ENCODE measurements around the gene ITPKB. TPM values are rescaled to one million over a fixed set of nuclear protein-coding genes. Genes with fewer than 3 reads are reported as not detected.

The ITPKB gene
- total RNA-seq, 1 experiment from 2014 or later = 4.4 TPM

GRCh38 chr1:226710501-226710900 is 28.6 kb downstream of the ITPKB start:
- H3K36me3 Mint-ChIP-seq (ENCODE audit: insufficient read depth, unreplicated experiment) = no peaks in the 10 kb centered on the region
- DNase-seq = no peak
- CTCF ChIA-PET = no interaction called here
- Histone ChIP-seq H3K27me3 (replicated peaks; ENCODE audit: control insufficient read depth, insufficient read depth, low read length) (no peaks in the 10 kb centered on the region), H3K4me1 (no peaks in the 10 kb centered on the region), H3K36me3 (ENCODE audit: control insufficient read depth, insufficient read depth, low read length) (no peaks in the 10 kb centered on the region), H3K9me3 (no peaks in the 10 kb centered on the region), H3K4me3 (ENCODE audit: low read depth, low read length) (no peak overlapping the region)
- intact Hi-C loops (cut with micrococcal nuclease; ENCODE audit: unreplicated experiment) = no loop called here
- no peak overlapping the region for H3K4me3 Mint-ChIP-seq (ENCODE audit: unreplicated experiment)
- no peaks in the 10 kb centered on the region for H3K9me3 Mint-ChIP-seq (ENCODE audit: unreplicated experiment)
- no peaks in the 10 kb centered on the region for H3K27me3 Mint-ChIP-seq (ENCODE audit: insufficient read depth, unreplicated experiment)
- POLR2A ChIA-PET = no interaction called here
- H3K4me1 Mint-ChIP-seq (ENCODE audit: low read depth, unreplicated experiment) = no peaks in the 10 kb centered on the region
- no peak overlapping the region for H3K27ac Mint-ChIP-seq (ENCODE audit: unreplicated experiment)
- TF ChIP-seq, protein P1, sequence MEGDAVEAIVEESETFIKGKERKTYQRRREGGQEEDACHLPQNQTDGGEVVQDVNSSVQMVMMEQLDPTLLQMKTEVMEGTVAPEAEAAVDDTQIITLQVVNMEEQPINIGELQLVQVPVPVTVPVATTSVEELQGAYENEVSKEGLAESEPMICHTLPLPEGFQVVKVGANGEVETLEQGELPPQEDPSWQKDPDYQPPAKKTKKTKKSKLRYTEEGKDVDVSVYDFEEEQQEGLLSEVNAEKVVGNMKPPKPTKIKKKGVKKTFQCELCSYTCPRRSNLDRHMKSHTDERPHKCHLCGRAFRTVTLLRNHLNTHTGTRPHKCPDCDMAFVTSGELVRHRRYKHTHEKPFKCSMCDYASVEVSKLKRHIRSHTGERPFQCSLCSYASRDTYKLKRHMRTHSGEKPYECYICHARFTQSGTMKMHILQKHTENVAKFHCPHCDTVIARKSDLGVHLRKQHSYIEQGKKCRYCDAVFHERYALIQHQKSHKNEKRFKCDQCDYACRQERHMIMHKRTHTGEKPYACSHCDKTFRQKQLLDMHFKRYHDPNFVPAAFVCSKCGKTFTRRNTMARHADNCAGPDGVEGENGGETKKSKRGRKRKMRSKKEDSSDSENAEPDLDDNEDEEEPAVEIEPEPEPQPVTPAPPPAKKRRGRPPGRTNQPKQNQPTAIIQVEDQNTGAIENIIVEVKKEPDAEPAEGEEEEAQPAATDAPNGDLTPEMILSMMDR (IDR thresholded peaks at IDR 0.05; ENCODE audit: insufficient read depth in 1 of 2, low read depth in 1 of 2, low read length in 1 of 2, severe bottlenecking in 1 of 2, unreplicated experiment in 1 of 2) = no peak
- BruUV-seq (replicated peaks) = no TSS peak

DNA sequence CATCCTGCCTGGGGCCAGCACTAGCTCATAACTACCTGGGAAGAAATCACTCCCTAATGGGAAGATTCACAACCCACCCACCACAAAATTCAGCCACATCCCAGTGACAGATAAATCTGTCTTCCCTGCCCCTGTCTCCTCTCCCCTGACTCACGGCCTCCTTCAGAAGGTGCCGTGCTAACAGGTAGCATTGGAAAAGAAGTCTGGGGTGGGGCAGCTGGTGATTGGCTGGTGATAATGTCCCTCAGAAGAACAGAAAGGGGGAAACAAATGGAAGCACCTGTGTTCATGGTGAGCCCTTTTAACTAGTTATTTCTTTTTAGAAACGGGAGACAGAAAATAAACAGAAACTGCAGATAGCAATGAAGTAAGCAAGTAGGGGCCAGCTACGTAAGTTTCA is 29.1 kb downstream of the ITPKB start:
- H3K27me3 Mint-ChIP-seq (ENCODE audit: insufficient read depth, unreplicated experiment) = no peaks in the 10 kb centered on the region
- H3K36me3 Mint-ChIP-seq (ENCODE audit: insufficient read depth, unreplicated experiment) = no peaks in the 10 kb centered on the region
- no TSS peak for BruUV-seq (replicated peaks)
- no peaks in the 10 kb centered on the region for H3K9me3 ChIP-seq
- no peaks in the 10 kb centered on the region for H3K27me3 ChIP-seq (replicated peaks; ENCODE audit: control insufficient read depth, insufficient read depth, low read length)
- H3K4me1 ChIP-seq = no peaks in the 10 kb centered on the region
- TF ChIP-seq, protein P1 (IDR thresholded peaks at IDR 0.05; ENCODE audit: insufficient read depth in 1 of 2, low read depth in 1 of 2, low read length in 1 of 2, severe bottlenecking in 1 of 2, unreplicated experiment in 1 of 2) = no peak
- no peaks in the 10 kb centered on the region for H3K36me3 ChIP-seq (ENCODE audit: control insufficient read depth, insufficient read depth, low read length)
- no peaks in the 10 kb centered on the region for H3K9me3 Mint-ChIP-seq (ENCODE audit: unreplicated experiment)
- POLR2A ChIA-PET = no interaction called here
- H3K4me3 Mint-ChIP-seq (ENCODE audit: unreplicated experiment) = no peak overlapping the region
- no peaks in the 10 kb centered on the region for H3K4me1 Mint-ChIP-seq (ENCODE audit: low read depth, unreplicated experiment)
- intact Hi-C loops (cut with micrococcal nuclease; ENCODE audit: unreplicated experiment) = no loop called here
- DNase-seq = no peak
- no peak overlapping the region for H3K27ac Mint-ChIP-seq (ENCODE audit: unreplicated experiment)
- H3K4me3 ChIP-seq (ENCODE audit: low read depth, low read length) = no peak overlapping the region
- CTCF ChIA-PET = no interaction called here

- no peaks in the 10 kb centered on the region for H3K27me3 ChIP-seq (replicated peaks; ENCODE audit: control insufficient read depth, insufficient read depth, low read length)
- no peak overlapping the region for H3K4me3 ChIP-seq (ENCODE audit: low read depth, low read length)
- TF ChIP-seq, protein P1 (IDR thresholded peaks at IDR 0.05; ENCODE audit: insufficient read depth in 1 of 2, low read depth in 1 of 2, low read length in 1 of 2, severe bottlenecking in 1 of 2, unreplicated experiment in 1 of 2) = no peak
- H3K9me3 ChIP-seq = no peaks in the 10 kb centered on the region
- ChIA-PET CTCF (no interaction called here), POLR2A (no interaction called here)
- Mint-ChIP-seq H3K4me1 (ENCODE audit: low read depth, unreplicated experiment) (no peaks in the 10 kb centered on the region), H3K27ac (ENCODE audit: unreplicated experiment) (no peak overlapping the region), H3K4me3 (ENCODE audit: unreplicated experiment) (no peak overlapping the region), H3K9me3 (ENCODE audit: unreplicated experiment) (no peaks in the 10 kb centered on the region), H3K27me3 (ENCODE audit: insufficient read depth, unreplicated experiment) (no peaks in the 10 kb centered on the region), H3K36me3 (ENCODE audit: insufficient read depth, unreplicated experiment) (no peaks in the 10 kb centered on the region)
- H3K4me1 ChIP-seq = no peaks in the 10 kb centered on the region
- BruUV-seq (replicated peaks) = no TSS peak
- intact Hi-C loops (cut with micrococcal nuclease; ENCODE audit: unreplicated experiment) = no loop called here
- no peaks in the 10 kb centered on the region for H3K36me3 ChIP-seq (ENCODE audit: control insufficient read depth, insufficient read depth, low read length)
- no peak for DNase-seq
These were observed 30.1 kb downstream of the ITPKB start for GRCh38 chr1:226708967-226709396.
